HepG2 (cell line): ENCODE measurements around the gene BCKDHB. TPM values are rescaled to one million over a fixed set of nuclear protein-coding genes. Genes with fewer than 3 reads are reported as not detected.

Experiments used
- EZH2 ChIP-seq: conservative IDR thresholded peaks from 2 replicates; pipeline ENCODE4 v1.6.1; 2012; ENCODE audit warnings: mild to moderate bottlenecking, low read depth, low read length, moderate library complexity
- FIP1L1 ChIP-seq: fragments of 200-400 bp; formaldehyde crosslinking; IDR thresholded peaks from 2 replicates; pipeline ENCODE4 v1.6.1; 2018; ENCODE audit warnings: low read depth, mild to moderate bottlenecking, low read length, moderate library complexity, borderline replicate concordance; ENCODE audit not compliant: insufficient read depth
- GABPA ChIP-seq, 2 experiments: IDR thresholded peaks; 2 replicates each; pipeline ENCODE4 v1.6.1; 2011 to 2016; ENCODE audit warnings: low read depth in 2 of 2, low read length in 1 of 2, missing biosample characterization in 1 of 2, missing genetic modification characterization in 1 of 2
- HMGA1 ChIP-seq: sonication (generic); formaldehyde crosslinking; conservative IDR thresholded peaks from 2 replicates; pipeline ENCODE4 v1.4.0; 2020; ENCODE audit warnings: missing genetic modification reagents
- MIER2 ChIP-seq: IDR thresholded peaks from 2 replicates; pipeline ENCODE4 v1.6.1; 2016; ENCODE audit warnings: missing biosample characterization, missing genetic modification reagents
- NFE2 ChIP-seq: sonication (generic); formaldehyde crosslinking; IDR thresholded peaks from 2 replicates; pipeline ENCODE4 v1.4.0; 2020; ENCODE audit warnings: missing genetic modification reagents
- NFIC ChIP-seq: IDR thresholded peaks from 2 replicates; pipeline ENCODE4 v1.6.1; 2012; ENCODE audit warnings: mild to moderate bottlenecking, low read length, inconsistent platforms
- NFYB ChIP-seq: sonication (generic); formaldehyde crosslinking; IDR thresholded peaks from 2 replicates; pipeline ENCODE4 v1.4.0; 2020; ENCODE audit warnings: missing genetic modification reagents
- SCMH1 ChIP-seq: sonication (generic); formaldehyde crosslinking; IDR thresholded peaks from 2 replicates; pipeline ENCODE4 v1.9.0; 2021; ENCODE audit warnings: missing genetic modification reagents, mild to moderate bottlenecking, borderline replicate concordance
- ZBTB38 ChIP-seq: sonication (generic); formaldehyde crosslinking; IDR thresholded peaks from 2 replicates; pipeline ENCODE4 v1.5.1; 2020; ENCODE audit warnings: mild to moderate bottlenecking, missing genetic modification reagents
- ZNF547 ChIP-seq: sonication (generic); formaldehyde crosslinking; IDR thresholded peaks from 2 replicates; pipeline ENCODE4 v1.5.1; 2020; ENCODE audit warnings: mild to moderate bottlenecking, missing genetic modification reagents
- ZNF614 ChIP-seq: IDR thresholded peaks from 2 replicates; pipeline ENCODE4 v1.6.1; 2018; ENCODE audit warnings: missing biosample characterization, missing genetic modification reagents, inconsistent platforms, borderline replicate concordance
- ZSCAN25 ChIP-seq: sonication (generic); formaldehyde crosslinking; IDR thresholded peaks from 2 replicates; pipeline ENCODE4 v1.8.0; 2022; ENCODE audit warnings: mild to moderate bottlenecking, missing genetic modification reagents
- polyA plus RNA-seq, 8 experiments: library from polyadenylated mRNA; depleted of rRNA in 3 of 8; stranded (reverse) in 7 of 8; unstranded in 1 of 8; fragments of >200 nt; fragmentation: Illumina TruSeq in 4 of 8; extraction: Trizol in 4 of 8; gene quantifications; 2 replicates each; pipeline versions ENCODE4 v1.2.1 to v1.2.3, GENCODE V29; 2011 to 2016; ENCODE audit warnings: low read depth in 4 of 8, missing spikeins in 1 of 8, mixed read lengths in 1 of 8; ENCODE audit not compliant: insufficient read depth in 1 of 8
- total RNA-seq, 5 experiments: library from RNA; depleted of rRNA; stranded (reverse); fragments of >200 nt; fragmentation: Illumina TruSeq; extraction: Trizol; gene quantifications; 2 replicates each; pipeline ENCODE4 v1.2.3, GENCODE V29; 2016; ENCODE audit warnings: low read depth in 1 of 5
- TF ChIP-seq, protein P1 (sequence below): sonication (generic); formaldehyde crosslinking; IDR thresholded peaks from 2 replicates; pipeline ENCODE4 v1.8.1; 2022; ENCODE audit warnings: low read depth, mild to moderate bottlenecking, missing genetic modification reagents
- TF ChIP-seq, protein P2 (sequence below): sonication (generic); formaldehyde crosslinking; IDR thresholded peaks from 2 replicates; pipeline ENCODE4 v1.4.0; 2020; ENCODE audit warnings: missing genetic modification reagents, mild to moderate bottlenecking, borderline replicate concordance
- TF ChIP-seq, protein P3 (sequence below): sonication (generic); formaldehyde crosslinking; IDR thresholded peaks from 2 replicates; pipeline ENCODE4 v1.5.0; 2020; ENCODE audit warnings: mild to moderate bottlenecking, missing genetic modification reagents, borderline replicate concordance
- TF ChIP-seq, protein P4 (sequence below): sonication (generic); formaldehyde crosslinking; IDR thresholded peaks from 2 replicates; pipeline ENCODE4 v1.8.0; 2022; ENCODE audit warnings: missing genetic modification reagents, mild to moderate bottlenecking, borderline replicate concordance

Gene BCKDHB
- total and polyA plus RNA-seq, 2 of the 13 experiments (the other 11 are each of a cell fraction or from before 2014, with no cell fraction given), result 10.8 to 13.6 TPM

DNA sequence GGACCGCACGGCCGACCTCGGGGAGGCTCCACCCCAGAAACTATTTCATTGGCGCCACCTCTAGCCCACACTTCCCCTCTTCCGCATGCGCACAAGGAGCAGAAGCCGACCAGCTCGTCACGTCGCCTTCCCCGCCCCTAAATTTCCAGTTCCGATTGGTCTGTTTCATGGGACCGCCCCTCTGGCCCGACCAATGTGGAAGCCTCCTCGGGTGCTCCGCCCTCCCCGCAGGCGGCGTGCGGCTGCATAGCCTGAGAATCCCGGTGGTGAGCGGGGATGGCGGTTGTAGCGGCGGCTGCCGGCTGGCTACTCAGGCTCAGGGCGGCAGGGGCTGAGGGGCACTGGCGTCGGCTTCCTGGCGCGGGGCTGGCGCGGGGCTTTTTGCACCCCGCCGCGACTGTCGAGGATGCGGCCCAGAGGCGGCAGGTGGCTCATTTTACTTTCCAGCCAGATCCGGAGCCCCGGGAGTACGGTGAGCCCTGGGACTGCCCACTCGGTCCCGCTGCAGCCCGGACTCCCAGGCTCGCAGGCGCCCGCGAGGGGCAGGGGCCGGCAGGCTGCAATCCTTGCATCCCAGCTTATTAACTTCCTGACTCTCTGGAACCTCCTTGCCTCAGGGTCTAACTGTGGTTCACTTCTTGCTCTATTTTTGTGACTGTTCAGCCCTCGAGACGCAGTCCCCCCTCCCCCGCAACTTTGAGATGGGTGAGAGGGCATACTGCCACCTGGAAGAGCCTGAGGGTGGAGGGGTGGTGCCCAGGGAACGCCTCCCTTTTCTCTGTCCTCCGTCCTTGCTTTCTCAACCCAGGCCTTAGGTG, at the start of gene BCKDHB (continued):
- TF ChIP-seq, protein P1, sequence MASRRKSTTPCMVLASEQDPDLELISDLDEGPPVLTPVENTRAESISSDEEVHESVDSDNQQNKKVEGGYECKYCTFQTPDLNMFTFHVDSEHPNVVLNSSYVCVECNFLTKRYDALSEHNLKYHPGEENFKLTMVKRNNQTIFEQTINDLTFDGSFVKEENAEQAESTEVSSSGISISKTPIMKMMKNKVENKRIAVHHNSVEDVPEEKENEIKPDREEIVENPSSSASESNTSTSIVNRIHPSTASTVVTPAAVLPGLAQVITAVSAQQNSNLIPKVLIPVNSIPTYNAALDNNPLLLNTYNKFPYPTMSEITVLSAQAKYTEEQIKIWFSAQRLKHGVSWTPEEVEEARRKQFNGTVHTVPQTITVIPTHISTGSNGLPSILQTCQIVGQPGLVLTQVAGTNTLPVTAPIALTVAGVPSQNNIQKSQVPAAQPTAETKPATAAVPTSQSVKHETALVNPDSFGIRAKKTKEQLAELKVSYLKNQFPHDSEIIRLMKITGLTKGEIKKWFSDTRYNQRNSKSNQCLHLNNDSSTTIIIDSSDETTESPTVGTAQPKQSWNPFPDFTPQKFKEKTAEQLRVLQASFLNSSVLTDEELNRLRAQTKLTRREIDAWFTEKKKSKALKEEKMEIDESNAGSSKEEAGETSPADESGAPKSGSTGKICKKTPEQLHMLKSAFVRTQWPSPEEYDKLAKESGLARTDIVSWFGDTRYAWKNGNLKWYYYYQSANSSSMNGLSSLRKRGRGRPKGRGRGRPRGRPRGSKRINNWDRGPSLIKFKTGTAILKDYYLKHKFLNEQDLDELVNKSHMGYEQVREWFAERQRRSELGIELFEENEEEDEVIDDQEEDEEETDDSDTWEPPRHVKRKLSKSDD (CRISPR knock-in tag), result no peak
- TF ChIP-seq ZBTB38 (CRISPR knock-in tag) (no peak; the same call in 1 of the 2 replicates), ZNF547 (CRISPR knock-in tag) (peak; percentile 65; the same call in 1 of the 2 replicates), MIER2 (no peak), FIP1L1 (no peak), SCMH1 (no peak), NFYB (CRISPR knock-in tag) (peak; percentile 87), NFIC (no peak), ZNF614 (peak; percentile 36; the same call in 1 of the 2 replicates), HMGA1 (CRISPR knock-in tag) (no peak), ZSCAN25 (CRISPR knock-in tag) (no peak), GABPA (IDR thresholded peaks at IDR 0.05; ENCODE audit: low read depth, low read length) (no peak), GABPA (CRISPR knock-in tag; IDR thresholded peaks at IDR 0.05; ENCODE audit: low read depth) (peak; percentile 47; the same call in 1 of the 2 replicates), NFE2 (CRISPR knock-in tag) (no peak), EZH2 (no peak)
- TF ChIP-seq, protein P2, sequence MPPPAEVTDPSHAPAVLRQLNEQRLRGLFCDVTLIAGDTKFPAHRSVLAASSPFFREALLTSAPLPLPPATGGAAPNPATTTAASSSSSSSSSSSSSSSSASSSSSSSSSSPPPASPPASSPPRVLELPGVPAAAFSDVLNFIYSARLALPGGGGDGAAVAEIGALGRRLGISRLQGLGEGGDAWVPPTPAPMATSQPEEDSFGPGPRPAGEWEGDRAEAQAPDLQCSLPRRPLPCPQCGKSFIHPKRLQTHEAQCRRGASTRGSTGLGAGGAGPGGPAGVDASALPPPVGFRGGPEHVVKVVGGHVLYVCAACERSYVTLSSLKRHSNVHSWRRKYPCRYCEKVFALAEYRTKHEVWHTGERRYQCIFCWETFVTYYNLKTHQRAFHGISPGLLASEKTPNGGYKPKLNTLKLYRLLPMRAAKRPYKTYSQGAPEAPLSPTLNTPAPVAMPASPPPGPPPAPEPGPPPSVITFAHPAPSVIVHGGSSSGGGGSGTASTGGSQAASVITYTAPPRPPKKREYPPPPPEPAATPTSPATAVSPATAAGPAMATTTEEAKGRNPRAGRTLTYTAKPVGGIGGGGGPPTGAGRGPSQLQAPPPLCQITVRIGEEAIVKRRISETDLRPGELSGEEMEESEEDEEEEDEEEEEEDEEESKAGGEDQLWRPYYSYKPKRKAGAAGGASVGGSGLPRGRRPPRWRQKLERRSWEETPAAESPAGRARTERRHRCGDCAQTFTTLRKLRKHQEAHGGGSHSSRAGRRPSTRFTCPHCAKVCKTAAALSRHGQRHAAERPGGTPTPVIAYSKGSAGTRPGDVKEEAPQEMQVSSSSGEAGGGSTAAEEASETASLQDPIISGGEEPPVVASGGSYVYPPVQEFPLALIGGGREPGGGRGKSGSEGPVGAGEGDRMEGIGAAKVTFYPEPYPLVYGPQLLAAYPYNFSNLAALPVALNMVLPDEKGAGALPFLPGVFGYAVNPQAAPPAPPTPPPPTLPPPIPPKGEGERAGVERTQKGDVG (CRISPR knock-in tag), result 0 out of 2 replicates have a peak, but pooled peaks have one; percentile 65
- TF ChIP-seq, protein P3, sequence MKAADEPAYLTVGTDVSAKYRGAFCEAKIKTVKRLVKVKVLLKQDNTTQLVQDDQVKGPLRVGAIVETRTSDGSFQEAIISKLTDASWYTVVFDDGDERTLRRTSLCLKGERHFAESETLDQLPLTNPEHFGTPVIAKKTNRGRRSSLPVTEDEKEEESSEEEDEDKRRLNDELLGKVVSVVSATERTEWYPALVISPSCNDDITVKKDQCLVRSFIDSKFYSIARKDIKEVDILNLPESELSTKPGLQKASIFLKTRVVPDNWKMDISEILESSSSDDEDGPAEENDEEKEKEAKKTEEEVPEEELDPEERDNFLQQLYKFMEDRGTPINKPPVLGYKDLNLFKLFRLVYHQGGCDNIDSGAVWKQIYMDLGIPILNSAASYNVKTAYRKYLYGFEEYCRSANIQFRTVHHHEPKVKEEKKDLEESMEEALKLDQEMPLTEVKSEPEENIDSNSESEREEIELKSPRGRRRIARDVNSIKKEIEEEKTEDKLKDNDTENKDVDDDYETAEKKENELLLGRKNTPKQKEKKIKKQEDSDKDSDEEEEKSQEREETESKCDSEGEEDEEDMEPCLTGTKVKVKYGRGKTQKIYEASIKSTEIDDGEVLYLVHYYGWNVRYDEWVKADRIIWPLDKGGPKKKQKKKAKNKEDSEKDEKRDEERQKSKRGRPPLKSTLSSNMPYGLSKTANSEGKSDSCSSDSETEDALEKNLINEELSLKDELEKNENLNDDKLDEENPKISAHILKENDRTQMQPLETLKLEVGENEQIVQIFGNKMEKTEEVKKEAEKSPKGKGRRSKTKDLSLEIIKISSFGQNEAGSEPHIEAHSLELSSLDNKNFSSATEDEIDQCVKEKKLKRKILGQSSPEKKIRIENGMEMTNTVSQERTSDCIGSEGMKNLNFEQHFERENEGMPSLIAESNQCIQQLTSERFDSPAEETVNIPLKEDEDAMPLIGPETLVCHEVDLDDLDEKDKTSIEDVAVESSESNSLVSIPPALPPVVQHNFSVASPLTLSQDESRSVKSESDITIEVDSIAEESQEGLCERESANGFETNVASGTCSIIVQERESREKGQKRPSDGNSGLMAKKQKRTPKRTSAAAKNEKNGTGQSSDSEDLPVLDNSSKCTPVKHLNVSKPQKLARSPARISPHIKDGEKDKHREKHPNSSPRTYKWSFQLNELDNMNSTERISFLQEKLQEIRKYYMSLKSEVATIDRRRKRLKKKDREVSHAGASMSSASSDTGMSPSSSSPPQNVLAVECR (CRISPR knock-in tag), result peak; percentile 94
- TF ChIP-seq, protein P4, sequence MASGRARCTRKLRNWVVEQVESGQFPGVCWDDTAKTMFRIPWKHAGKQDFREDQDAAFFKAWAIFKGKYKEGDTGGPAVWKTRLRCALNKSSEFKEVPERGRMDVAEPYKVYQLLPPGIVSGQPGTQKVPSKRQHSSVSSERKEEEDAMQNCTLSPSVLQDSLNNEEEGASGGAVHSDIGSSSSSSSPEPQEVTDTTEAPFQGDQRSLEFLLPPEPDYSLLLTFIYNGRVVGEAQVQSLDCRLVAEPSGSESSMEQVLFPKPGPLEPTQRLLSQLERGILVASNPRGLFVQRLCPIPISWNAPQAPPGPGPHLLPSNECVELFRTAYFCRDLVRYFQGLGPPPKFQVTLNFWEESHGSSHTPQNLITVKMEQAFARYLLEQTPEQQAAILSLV, result peak; percentile 82; the same call in 1 of the 2 replicates
